ENCODE measurements around the gene AMOTL2. TPM values are rescaled to one million over a fixed set of nuclear protein-coding genes. Genes with fewer than 3 reads are reported as not detected.

AMOTL2 gene
- total and polyA plus RNA-seq, 9 of the 15 experiments (the other 6 are each of a cell fraction or from before 2014, with no cell fraction given): 0.12 to 0.31 TPM; not detected in 7

GRCh38 chr3:134360046-134360445, 14.2 kb downstream of the AMOTL2 start:
- intact Hi-C loops (cut with micrococcal nuclease) (no loop called here), in situ Hi-C loops (cut with MboI) (no loop called here)
- DNase-seq (ENCODE audit: extremely low read depth in 1 of 4, low spot score in 3 of 4): no peak
- Histone ChIP-seq H3K27ac (ENCODE audit: extremely low read depth, low read depth, low read length) (no peak overlapping the region), H2AFZ (ENCODE audit: low read depth, low read length) (no peak overlapping the region), H4K20me1 (replicated peaks; ENCODE audit: control insufficient read depth, insufficient read depth, low read length) (no peaks in the 10 kb centered on the region; the same call in 1 of the 2 replicates), H3K9me1 (ENCODE audit: control insufficient read depth, insufficient read depth, low read length) (no peaks in the 10 kb centered on the region), H3K4me2 (ENCODE audit: insufficient read depth, low read length) (no peak overlapping the region), H3K9me3 (replicated peaks; ENCODE audit: control insufficient read depth, insufficient read depth, low read depth, low read length) (no peaks in the 10 kb centered on the region), H3K9ac (ENCODE audit: insufficient read depth in 1 of 2, low read depth in 2 of 2, low read length in 2 of 2) (no peak overlapping the region; a peak in 1 of 4 replicates), H3K36me3 (ENCODE audit: control insufficient read depth, insufficient read depth, low read length) (no peaks in the 10 kb centered on the region), H3K4me1 (replicated peaks in 1 of 2; ENCODE audit: control insufficient read depth in 2 of 2, insufficient read depth in 2 of 2, low read length in 2 of 2) (peaks cover 0 to 7% of the 10 kb centered on the region in 2 experiments; a peak in 2 of 5 replicates), H3K4me3 (no peak overlapping the region), H3K79me2 (ENCODE audit: control insufficient read depth, insufficient read depth, low read length) (no peaks in the 10 kb centered on the region), H3K27me3 (ENCODE audit: control insufficient read depth in 2 of 2, insufficient read depth in 2 of 2, low read length in 2 of 2) (peaks cover 4 to 79% of the 10 kb centered on the region in 2 experiments; a peak in 2 of 5 replicates)
- WGBS (ENCODE audit: insufficient coverage, low coverage, missing lambda C conversion rate): 1% methylated on average over 11 of the region's 12 CpGs
- no peak for FAIRE-seq
- BruUV-seq (replicated peaks): no TSS peak
- no peak for ATAC-seq
- POLR2A ChIA-PET: interaction anchor here (1.0 kb wide), 1 partner anchor 126 kb away, joined by 3 read pairs; the partner anchor contains the start of genes ANAPC13 and CEP63
- CTCF ChIA-PET (ENCODE audit: low intra/inter-chr PET ratio): no interaction called here
- TF ChIP-seq SNRNP70 (optimal IDR thresholded peaks at IDR 0.05; ENCODE audit: low read depth, low read length) (no peak), FOXA3 (CRISPR knock-in tag; conservative IDR thresholded peaks at IDR 0.05 in 1 of 2, IDR thresholded peaks at IDR 0.05 in 1 of 2) (no peak), ZNF384 (IDR thresholded peaks at IDR 0.05; ENCODE audit: low read depth, low read length) (no peak), DACH1 (IDR thresholded peaks at IDR 0.05; ENCODE audit: partially characterized antibody) (no peak), RBFOX2 (IDR thresholded peaks at IDR 0.05; ENCODE audit: low read depth, low read length) (no peak), PHF21A (IDR thresholded peaks at IDR 0.05; ENCODE audit: borderline replicate concordance, low read depth) (no peak), ZNF175 (CRISPR knock-in tag; IDR thresholded peaks at IDR 0.05; ENCODE audit: low read depth) (no peak), ETV1 (tag; conservative IDR thresholded peaks at IDR 0.05; ENCODE audit: low read depth) (no peak), ZNF316 (IDR thresholded peaks at IDR 0.05) (no peak), PTRF (tag; IDR thresholded peaks at IDR 0.05) (no peak), CAMTA2 (CRISPR knock-in tag; conservative IDR thresholded peaks at IDR 0.05) (no peak), ZNF696 (CRISPR knock-in tag; conservative IDR thresholded peaks at IDR 0.05) (no peak), NR0B1 (IDR thresholded peaks at IDR 0.05; ENCODE audit: partially characterized antibody) (no peak)
- TF ChIP-seq, protein P1, sequence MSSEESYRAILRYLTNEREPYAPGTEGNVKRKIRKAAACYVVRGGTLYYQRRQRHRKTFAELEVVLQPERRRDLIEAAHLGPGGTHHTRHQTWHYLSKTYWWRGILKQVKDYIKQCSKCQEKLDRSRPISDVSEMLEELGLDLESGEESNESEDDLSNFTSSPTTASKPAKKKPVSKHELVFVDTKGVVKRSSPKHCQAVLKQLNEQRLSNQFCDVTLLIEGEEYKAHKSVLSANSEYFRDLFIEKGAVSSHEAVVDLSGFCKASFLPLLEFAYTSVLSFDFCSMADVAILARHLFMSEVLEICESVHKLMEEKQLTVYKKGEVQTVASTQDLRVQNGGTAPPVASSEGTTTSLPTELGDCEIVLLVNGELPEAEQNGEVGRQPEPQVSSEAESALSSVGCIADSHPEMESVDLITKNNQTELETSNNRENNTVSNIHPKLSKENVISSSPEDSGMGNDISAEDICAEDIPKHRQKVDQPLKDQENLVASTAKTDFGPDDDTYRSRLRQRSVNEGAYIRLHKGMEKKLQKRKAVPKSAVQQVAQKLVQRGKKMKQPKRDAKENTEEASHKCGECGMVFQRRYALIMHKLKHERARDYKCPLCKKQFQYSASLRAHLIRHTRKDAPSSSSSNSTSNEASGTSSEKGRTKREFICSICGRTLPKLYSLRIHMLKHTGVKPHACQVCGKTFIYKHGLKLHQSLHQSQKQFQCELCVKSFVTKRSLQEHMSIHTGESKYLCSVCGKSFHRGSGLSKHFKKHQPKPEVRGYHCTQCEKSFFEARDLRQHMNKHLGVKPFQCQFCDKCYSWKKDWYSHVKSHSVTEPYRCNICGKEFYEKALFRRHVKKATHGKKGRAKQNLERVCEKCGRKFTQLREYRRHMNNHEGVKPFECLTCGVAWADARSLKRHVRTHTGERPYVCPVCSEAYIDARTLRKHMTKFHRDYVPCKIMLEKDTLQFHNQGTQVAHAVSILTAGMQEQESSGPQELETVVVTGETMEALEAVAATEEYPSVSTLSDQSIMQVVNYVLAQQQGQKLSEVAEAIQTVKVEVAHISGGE (CRISPR knock-in tag; IDR thresholded peaks at IDR 0.05): no peak
- TF ChIP-seq, protein P2, sequence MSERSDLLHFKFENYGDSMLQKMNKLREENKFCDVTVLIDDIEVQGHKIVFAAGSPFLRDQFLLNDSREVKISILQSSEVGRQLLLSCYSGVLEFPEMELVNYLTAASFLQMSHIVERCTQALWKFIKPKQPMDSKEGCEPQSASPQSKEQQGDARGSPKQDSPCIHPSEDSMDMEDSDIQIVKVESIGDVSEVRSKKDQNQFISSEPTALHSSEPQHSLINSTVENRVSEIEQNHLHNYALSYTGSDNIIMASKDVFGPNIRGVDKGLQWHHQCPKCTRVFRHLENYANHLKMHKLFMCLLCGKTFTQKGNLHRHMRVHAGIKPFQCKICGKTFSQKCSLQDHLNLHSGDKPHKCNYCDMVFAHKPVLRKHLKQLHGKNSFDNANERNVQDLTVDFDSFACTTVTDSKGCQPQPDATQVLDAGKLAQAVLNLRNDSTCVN (CRISPR knock-in tag; IDR thresholded peaks at IDR 0.05): no peak
- TF ChIP-seq, protein P3, sequence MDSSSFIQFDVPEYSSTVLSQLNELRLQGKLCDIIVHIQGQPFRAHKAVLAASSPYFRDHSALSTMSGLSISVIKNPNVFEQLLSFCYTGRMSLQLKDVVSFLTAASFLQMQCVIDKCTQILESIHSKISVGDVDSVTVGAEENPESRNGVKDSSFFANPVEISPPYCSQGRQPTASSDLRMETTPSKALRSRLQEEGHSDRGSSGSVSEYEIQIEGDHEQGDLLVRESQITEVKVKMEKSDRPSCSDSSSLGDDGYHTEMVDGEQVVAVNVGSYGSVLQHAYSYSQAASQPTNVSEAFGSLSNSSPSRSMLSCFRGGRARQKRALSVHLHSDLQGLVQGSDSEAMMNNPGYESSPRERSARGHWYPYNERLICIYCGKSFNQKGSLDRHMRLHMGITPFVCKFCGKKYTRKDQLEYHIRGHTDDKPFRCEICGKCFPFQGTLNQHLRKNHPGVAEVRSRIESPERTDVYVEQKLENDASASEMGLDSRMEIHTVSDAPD (CRISPR knock-in tag; IDR thresholded peaks at IDR 0.05): no peak

All from K562 (cell line).